WERI-Rb-1 (cell line): ENCODE results near the gene CABLES2.

Experiments
- DNase-seq: peaks from one replicate; pipeline ENCODE4 v3.0.0-alpha.2; 2020
- H3K27ac ChIP-seq: fragments of 250-450 bp; sonication (Bioruptor Pico); 2 replicates; pipeline ENCODE4 v1.5.1; 2020; ENCODE audit warnings: mild to moderate bottlenecking, moderate library complexity
- H3K27me3 ChIP-seq: fragments of 250-450 bp; sonication (Bioruptor Pico); 2 replicates; pipeline ENCODE4 v1.5.1; 2021; ENCODE audit warnings: mild to moderate bottlenecking, low read depth, moderate library complexity; ENCODE audit not compliant: insufficient read depth, severe bottlenecking
- H3K36me3 ChIP-seq: fragments of 250-450 bp; sonication (Bioruptor Pico); 2 replicates; pipeline ENCODE4 v1.5.1; 2020; ENCODE audit warnings: mild to moderate bottlenecking, moderate library complexity
- H3K4me3 ChIP-seq: 2 replicates; pipeline ENCODE4 v1.5.1; 2011; ENCODE audit warnings: low read depth, mild to moderate bottlenecking, control low read depth, low read length
- H3K9me3 ChIP-seq: fragments of 250-450 bp; sonication (Bioruptor Pico); 2 replicates; pipeline ENCODE4 v1.5.1; 2021; ENCODE audit warnings: mild to moderate bottlenecking, moderate library complexity; ENCODE audit not compliant: severe bottlenecking
- CTCF ChIP-seq: IDR thresholded peaks from 2 replicates; pipeline ENCODE4 v1.5.1; 2011; ENCODE audit warnings: low read depth, mild to moderate bottlenecking, control low read depth, inconsistent platforms, low read length

Gene CABLES2

GRCh38 chr20:62423326-62423706, 16.2 kb upstream of the CABLES2 start:
- DNase-seq, result peak; percentile 36
- Histone ChIP-seq H3K27me3 (no peaks in the 10 kb centered on the region), H3K4me3 (no peak overlapping the region), H3K27ac (no peak overlapping the region), H3K9me3 (no peaks in the 10 kb centered on the region), H3K36me3 (no peaks in the 10 kb centered on the region)
- TF ChIP-seq CTCF, result no peak

DNA sequence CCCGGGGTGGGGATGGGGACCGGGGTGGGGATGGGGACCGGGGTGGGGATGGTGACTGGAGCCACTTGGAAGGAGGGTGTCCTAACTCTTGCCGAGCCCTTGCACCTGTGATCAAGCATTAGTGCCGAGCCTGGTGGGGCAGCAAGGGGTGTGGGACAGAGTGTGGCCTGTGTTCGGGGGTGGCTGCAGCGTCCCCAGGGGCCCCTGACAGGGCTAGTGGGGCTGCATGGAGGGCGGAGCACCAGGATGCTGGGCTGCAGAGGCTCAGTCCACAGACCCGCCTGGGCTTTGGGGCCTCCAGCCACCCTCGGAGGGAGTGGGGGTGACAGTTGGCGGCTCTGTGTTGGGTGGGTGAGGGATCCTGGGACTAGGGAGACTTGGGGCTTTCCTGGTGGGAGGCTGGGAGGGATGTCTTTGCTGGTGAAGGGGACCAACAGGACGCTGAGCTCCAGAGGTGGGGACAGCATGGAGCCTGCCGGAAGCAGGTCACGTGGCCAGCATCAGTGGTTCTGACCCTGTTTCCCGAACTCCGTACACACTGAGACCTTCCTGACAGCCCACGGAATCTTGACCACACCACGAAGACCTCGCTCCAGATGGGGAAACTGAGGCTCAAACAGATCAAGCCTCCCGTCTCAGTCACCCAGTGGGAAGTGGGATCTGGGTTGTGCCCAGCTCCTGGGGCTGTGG, 15.7 kb upstream of the CABLES2 start:
- H3K27me3 ChIP-seq, result no peaks in the 10 kb centered on the region
- no peaks in the 10 kb centered on the region for H3K9me3 ChIP-seq
- no peak overlapping the region for H3K4me3 ChIP-seq
- no peaks in the 10 kb centered on the region for H3K36me3 ChIP-seq
- no peak overlapping the region for H3K27ac ChIP-seq
- DNase-seq, result no peak
- no peak for TF ChIP-seq CTCF

DNA sequence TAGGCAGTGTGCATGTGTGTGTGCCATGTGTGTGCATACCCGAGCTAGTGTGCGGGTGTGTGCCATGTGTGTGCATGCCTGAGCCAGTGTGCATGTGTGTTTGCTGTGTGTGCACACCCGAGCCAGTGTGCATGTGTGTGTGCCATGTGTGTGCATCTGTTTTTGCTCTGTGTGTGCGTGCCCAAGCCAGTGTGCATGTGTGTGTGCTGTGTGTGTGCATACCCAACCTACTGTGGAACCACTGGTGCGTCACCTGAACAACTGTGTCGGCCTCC, 14.6 kb upstream of the CABLES2 start:
- Histone ChIP-seq H3K27ac (no peak overlapping the region), H3K36me3 (no peaks in the 10 kb centered on the region), H3K9me3 (no peaks in the 10 kb centered on the region), H3K27me3 (no peaks in the 10 kb centered on the region), H3K4me3 (no peak overlapping the region)
- no peak for TF ChIP-seq CTCF
- DNase-seq, result no peak

DNA sequence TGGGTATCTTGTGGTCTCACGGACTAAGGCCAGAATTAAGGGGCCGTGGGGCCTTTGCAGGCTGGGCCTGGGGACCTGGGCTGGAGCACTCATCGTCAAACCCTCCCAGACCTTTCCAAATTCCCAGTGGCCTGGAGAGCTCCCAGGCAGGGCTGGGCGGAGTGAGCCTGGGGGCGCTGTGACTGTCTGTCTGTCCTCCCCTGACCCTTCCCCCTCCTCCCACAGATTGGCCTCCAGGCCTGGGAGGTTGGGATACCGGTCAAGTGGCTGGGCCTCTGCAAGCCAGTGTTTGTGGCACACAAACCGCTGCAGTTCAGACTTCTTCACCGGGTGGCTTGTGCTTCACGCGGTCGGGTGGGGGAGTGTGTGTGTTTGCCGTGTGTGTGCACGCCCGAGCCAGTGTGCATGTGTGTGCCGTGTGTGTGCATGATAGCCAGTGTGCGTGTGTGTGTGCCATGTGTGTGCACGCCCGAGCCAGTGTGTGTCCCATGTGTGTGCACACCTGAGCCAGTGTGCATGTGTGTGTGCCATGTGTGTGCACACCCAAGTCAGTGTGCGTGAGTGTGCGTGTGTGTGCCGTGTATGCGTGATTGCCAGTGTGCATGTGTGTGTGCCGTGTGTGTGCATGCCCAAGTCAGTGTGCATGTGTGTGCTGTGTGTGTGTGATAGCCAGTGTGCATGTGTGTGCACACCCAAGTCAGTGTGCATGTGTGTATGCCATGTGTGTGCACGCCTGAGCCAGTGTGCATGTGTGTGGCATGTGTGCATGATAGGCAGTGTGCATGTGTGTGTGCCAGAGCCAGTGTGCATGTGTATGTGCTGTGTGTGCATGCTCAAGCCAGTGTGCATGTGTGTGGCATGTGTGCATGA, 14.0 kb upstream of the CABLES2 start:
- no peaks in the 10 kb centered on the region for H3K9me3 ChIP-seq
- H3K27me3 ChIP-seq, result no peaks in the 10 kb centered on the region
- no peaks in the 10 kb centered on the region for H3K36me3 ChIP-seq
- no peak overlapping the region for H3K4me3 ChIP-seq
- DNase-seq, result peak; percentile 28
- no peak for TF ChIP-seq CTCF
- no peak overlapping the region for H3K27ac ChIP-seq

DNA sequence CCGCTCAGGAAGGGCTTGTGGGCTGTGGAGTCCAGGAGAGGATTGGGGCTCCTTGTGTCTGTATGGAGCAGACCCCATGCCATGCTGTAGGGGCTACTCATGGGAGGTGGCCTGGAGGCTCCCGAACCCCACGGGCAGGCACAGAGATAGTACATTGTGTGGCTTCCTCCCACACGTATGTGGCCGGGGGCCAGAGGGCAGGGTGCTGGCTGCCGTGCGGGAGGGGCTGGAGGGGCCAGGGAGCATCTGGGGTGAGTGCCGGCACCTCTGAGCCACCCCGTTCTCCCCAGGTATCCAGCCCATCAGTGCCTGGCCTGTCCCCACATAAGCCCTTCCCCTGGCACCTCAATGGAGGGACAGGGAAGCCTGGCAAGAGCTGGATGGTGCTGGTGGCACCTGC, 12.7 kb upstream of the CABLES2 start:
- no peak for DNase-seq
- H3K36me3 ChIP-seq, result no peaks in the 10 kb centered on the region
- H3K27ac ChIP-seq, result no peak overlapping the region
- TF ChIP-seq CTCF, result no peak
- no peak overlapping the region for H3K4me3 ChIP-seq
- no peaks in the 10 kb centered on the region for H3K27me3 ChIP-seq
- H3K9me3 ChIP-seq, result no peaks in the 10 kb centered on the region
